HG03139 (cell line): ENCODE results near the gene ALDH1A3.

ENCODE experiments used
- ATAC-seq: cut with Tn5 transposase; IDR thresholded peaks from one replicate; pipeline ENCODE4 v1.9.1; 2021; ENCODE audit not compliant: unreplicated experiment

ALDH1A3 gene

GRCh38 chr15:100900795-100901169 is 21.2 kb downstream of the ALDH1A3 start:
- no peak for ATAC-seq

- ATAC-seq, result no peak
Observed at GRCh38 chr15:100901296-100901695, 21.7 kb downstream of the ALDH1A3 start.

- no peak for ATAC-seq
Observed at GRCh38 chr15:100901702-100902435, 22.2 kb downstream of the ALDH1A3 start.

- peak; percentile 81 for ATAC-seq
Observed at GRCh38 chr15:100902436-100903167, 23.0 kb downstream of the ALDH1A3 start.

GRCh38 chr15:100903168-100903554 is 23.5 kb downstream of the ALDH1A3 start:
- ATAC-seq, result no peak

GRCh38 chr15:100905850-100906249 is 26.2 kb downstream of the ALDH1A3 start:
- ATAC-seq, result no peak

GRCh38 chr15:100908466-100908865 is 28.8 kb downstream of the ALDH1A3 start:
- no peak for ATAC-seq

- ATAC-seq, result no peak
Observed at GRCh38 chr15:100909565-100909964, 29.9 kb downstream of the ALDH1A3 start.

- ATAC-seq, result no peak
Observed at GRCh38 chr15:100909989-100910955, 30.6 kb downstream of the ALDH1A3 start.

GRCh38 chr15:100911086-100911485 is 31.5 kb downstream of the ALDH1A3 start:
- no peak for ATAC-seq

GRCh38 chr15:100913961-100914360 is 34.3 kb downstream of the ALDH1A3 start:
- no peak for ATAC-seq

GRCh38 chr15:100914876-100915275 is 35.2 kb downstream of the ALDH1A3 start:
- no peak for ATAC-seq

GRCh38 chr15:100918034-100918689 is 38.5 kb downstream of the ALDH1A3 start:
- peak; percentile 62 for ATAC-seq

GRCh38 chr15:100918690-100919480 is 39.3 kb downstream of the ALDH1A3 start, which contains the start of gene LRRK1:
TSS of gene LRRK1 (plus strand) at chr15:100919357. CDS start at chr15:100924633, 5,276 bp downstream.
- no peak for ATAC-seq

GRCh38 chr15:100919481-100920405 is 40.1 kb downstream of the ALDH1A3 start:
- no peak for ATAC-seq

GRCh38 chr15:100920516-100921135 is 41.0 kb downstream of the ALDH1A3 start:
- ATAC-seq, result no peak

GRCh38 chr15:100922192-100923040 is 42.8 kb downstream of the ALDH1A3 start:
- no peak for ATAC-seq
